Endothelial cell of umbilical vein (primary cell): ENCODE data around the gene ARHGAP18. TPM values are rescaled to one million over a fixed set of nuclear protein-coding genes. Genes with fewer than 3 reads are reported as not detected.

ENCODE experiments used
- BruUV-seq: library from RNA; stranded (reverse); fragments of 400-500 nt; replicated peaks from 2 replicates; lab custom pipeline; 2021; lab: Mats Ljungman, UMichigan
- CTCF ChIA-PET: fragments of 300-600, 350-600 bp; sonication (Branson Sonifier 250); formaldehyde crosslinking; loops from one replicate; lab custom pipeline; 2021; ENCODE audit warnings: antibody characterized with exemption, inconsistent platforms; lab: Charles Lee
- POLR2A ChIA-PET: fragments of 300-600, 350-600 bp; sonication (Branson Sonifier 250); formaldehyde crosslinking; loops from one replicate; lab custom pipeline; 2021; ENCODE audit warnings: antibody characterized with exemption, inconsistent platforms; lab: Charles Lee
- DNase-seq: peaks from one replicate; pipeline ENCODE4 v3.0.0-alpha.2; 2011; ENCODE audit warnings: low read depth, low spot score
- FAIRE-seq: peaks from 2 replicates; lab custom pipeline; 2011; peaks lifted over from hg19 to GRCh38; lab: Jason Lieb, UNC
- H2AFZ ChIP-seq: 2 replicates; pipeline ENCODE4 v1.6.0; 2012; ENCODE audit warnings: low read depth, low read length, control low read depth, inconsistent platforms
- H3K27ac ChIP-seq: 2 replicates; pipeline ENCODE4 v1.5.1; 2011; ENCODE audit warnings: low read depth, mild to moderate bottlenecking, control low read depth, low read length, moderate library complexity; ENCODE audit not compliant: insufficient read depth
- H3K27me3 ChIP-seq, 2 experiments: 2 replicates each; pipeline versions ENCODE4 v1.6.0 to v1.6.1; 2011; ENCODE audit warnings: low read length in 2 of 2, mixed read lengths in 1 of 2; ENCODE audit not compliant: control insufficient read depth in 2 of 2, insufficient read depth in 2 of 2
- H3K36me3 ChIP-seq, 2 experiments: 2 replicates in 1 of 2; 3 replicates in 1 of 2; pipeline ENCODE4 v1.5.1; 2011; ENCODE audit warnings: low read length in 2 of 2, mild to moderate bottlenecking in 1 of 2, moderate library complexity in 1 of 2; ENCODE audit not compliant: control insufficient read depth in 2 of 2, insufficient read depth in 2 of 2; ENCODE audit errors: extremely low read depth in 1 of 2
- H3K4me1 ChIP-seq: 3 replicates; pipeline ENCODE4 v1.5.1; 2011; ENCODE audit warnings: mild to moderate bottlenecking, low read length; ENCODE audit not compliant: control insufficient read depth, insufficient read depth; ENCODE audit errors: extremely low read depth
- H3K4me2 ChIP-seq: 2 replicates; pipeline ENCODE4 v1.6.1; 2011; ENCODE audit warnings: low read length, control low read depth, mixed read lengths; ENCODE audit not compliant: insufficient read depth
- H3K4me3 ChIP-seq, 3 experiments: fragments of 200-600 bp in 1 of 3; sonication (generic), shearing (Covaris generic) in 1 of 3; replicated peaks in 1 of 3; 2 replicates each; pipeline ENCODE4 v1.5.1; 2011 to 2016; ENCODE audit warnings: control low read depth in 3 of 3, low read length in 3 of 3, mild to moderate bottlenecking in 2 of 3, inconsistent platforms in 1 of 3, low read depth in 1 of 3, moderate library complexity in 1 of 3; ENCODE audit not compliant: insufficient read depth in 1 of 3
- H3K79me2 ChIP-seq: 2 replicates; pipeline ENCODE4 v1.6.0; 2012; ENCODE audit warnings: low read length, inconsistent platforms; ENCODE audit not compliant: control insufficient read depth, insufficient read depth
- H3K9ac ChIP-seq: replicated peaks from 2 replicates; pipeline ENCODE3; 2011; ENCODE audit warnings: low read length, control low read depth; ENCODE audit not compliant: insufficient read depth; ENCODE audit errors: extremely low read depth
- H3K9me1 ChIP-seq: replicated peaks from 3 replicates; pipeline ENCODE4 v1.6.0; 2011; ENCODE audit warnings: mild to moderate bottlenecking, low read length; ENCODE audit not compliant: control insufficient read depth, insufficient read depth; ENCODE audit errors: extremely low read depth
- H3K9me3 ChIP-seq: replicated peaks from 2 replicates; pipeline ENCODE4 v1.5.1; 2012; ENCODE audit warnings: low read length, inconsistent platforms; ENCODE audit not compliant: control insufficient read depth, insufficient read depth
- H4K20me1 ChIP-seq: replicated peaks from 2 replicates; pipeline ENCODE3; 2011; ENCODE audit warnings: mild to moderate bottlenecking, low read length; ENCODE audit not compliant: control insufficient read depth, insufficient read depth; ENCODE audit errors: extremely low read depth
- CTCF ChIP-seq, 2 donors: IDR thresholded peaks; 1 replicate in 1 of 2; 2 replicates in 1 of 2; pipeline ENCODE4 v1.5.1; 2011; ENCODE audit warnings: low read length in 2 of 2, mild to moderate bottlenecking in 2 of 2, moderate library complexity in 2 of 2, control low read depth in 1 of 2, inconsistent platforms in 1 of 2, low read depth in 1 of 2; ENCODE audit not compliant: insufficient read depth in 1 of 2; ENCODE audit errors: extremely low read depth in 1 of 2
- EZH2 ChIP-seq: IDR thresholded peaks from 2 replicates; pipeline ENCODE4 v1.6.1; 2012; ENCODE audit warnings: borderline replicate concordance, low read depth, mild to moderate bottlenecking, moderate library complexity, low read length, inconsistent platforms; ENCODE audit not compliant: severe bottlenecking
- MYC ChIP-seq: IDR thresholded peaks from one replicate; pipeline ENCODE4 v1.6.1; 2011; ENCODE audit warnings: mild to moderate bottlenecking, low read depth, low read length
- POLR2A ChIP-seq: IDR thresholded peaks from 2 replicates; pipeline ENCODE4 v1.6.1; 2012; ENCODE audit warnings: low read depth, mild to moderate bottlenecking, control low read depth, low read length
- dilution Hi-C: fragments of 300-500 bp; cut with MboI; formaldehyde crosslinking; loops from one replicate; pipeline ENCODE4 v1.15.0; 2019; ENCODE audit warnings: low sequenced_read_pairs; ENCODE audit not compliant: extremely low pct_ligation_motif_present
- intact Hi-C: fragments of 100-400 bp; cut with micrococcal nuclease; formaldehyde crosslinking; loops from one replicate; pipeline ENCODE4 v1.10.0; 2022
- polyA plus RNA-seq, 4 experiments: library from polyadenylated mRNA; depleted of rRNA in 3 of 4; stranded (reverse) in 3 of 4; unstranded in 1 of 4; fragments of >200 nt; gene quantifications; 2 replicates each; pipeline versions ENCODE4 v1.2.1 to v1.2.3, GENCODE V29; 2011 to 2012; ENCODE audit warnings: missing spikeins in 1 of 4
- total RNA-seq: library from RNA; stranded (reverse); gene quantifications from 2 replicates; pipeline ENCODE4 v1.2.3, GENCODE V29; 2021

ARHGAP18 gene
- total and polyA plus RNA-seq, 2 donors (not counting 3 experiments of a cell fraction or from before 2014, with no cell fraction given): 13.1 to 86.1 TPM

GRCh38 chr6:129598244-129599187 lies 111.5 kb downstream of the ARHGAP18 start:
- Histone ChIP-seq H3K9me1 (no peaks in the 10 kb centered on the region), H3K4me1 (peaks cover 5% of the 10 kb centered on the region), H3K4me3 (no peak overlapping the region), H4K20me1 (no peaks in the 10 kb centered on the region), H3K36me3 (peaks cover 0 to 16% of the 10 kb centered on the region in 2 experiments), H2AFZ (no peak overlapping the region), H3K27me3 (no peaks in the 10 kb centered on the region), H3K79me2 (no peaks in the 10 kb centered on the region), H3K27ac (peak overlapping the region; percentile 32), H3K9ac (peak overlapping the region; percentile 6), H3K9me3 (no peaks in the 10 kb centered on the region), H3K4me2 (no peak overlapping the region)
- no TSS peak for BruUV-seq
- ChIA-PET POLR2A (interaction anchor here (0.6 kb wide), 1 partner anchor 31 kb away, joined by 3 read pairs; no protein-coding TSS in a partner anchor), CTCF (interaction anchor here (0.7 to 5.8 kb wide), 41 partner anchors 8 to 684 kb away, joined by 3 to 46 read pairs (median 4); partner anchors contain the start of gene ARHGAP18)
- FAIRE-seq (peak; percentile 78), DNase-seq (peak; percentile 87)
- dilution Hi-C loops (no loop called here), intact Hi-C loops (loop anchor here (1.0 kb wide), 5 partner anchors 69 to 423 kb away; no protein-coding TSS in a partner anchor)
- TF ChIP-seq EZH2: no peak
- TF ChIP-seq MYC: no peak
- peak; percentile 19 for TF ChIP-seq POLR2A
- TF ChIP-seq CTCF (IDR thresholded peaks at IDR 0.05; ENCODE audit: extremely low read depth in 1 of 2, insufficient read depth in 1 of 2, low read depth in 1 of 2, low read length in 2 of 2): peak; percentile 41 to 47
